Measurements from ENCODE around the gene SREBF2.

GRCh38 chr22:41883400-41883799 lies 50.5 kb downstream of the SREBF2 start:
- TF ChIP-seq EZH2 (IDR thresholded peaks at IDR 0.05; ENCODE audit: borderline replicate concordance, low read length) (no peak), CTCF (IDR thresholded peaks at IDR 0.05; ENCODE audit: low read length) (no peak)
